Medulla oblongata (tissue), 1 donor: ENCODE measurements around the gene CCPG1.
A peak's percentile ranks its signal among the peaks of the same experiment; 100 is the strongest.
"Not testable (repeated sequence)": the region's sequence is repeated elsewhere in the genome, so short reads cannot be mapped to it uniquely, and the experiment has no call there.

Source experiments
- DNase-seq: peaks from one replicate; pipeline ENCODE4 v3.0.0-alpha.2; 2015; ENCODE audit errors: extremely low spot score

Gene CCPG1

GRCh38 chr15:55408012-55408928, at the start of gene CCPG1, which contains the start of gene PIERCE2:
CCPG1 (minus strand) TSS chr15:55408359; CDS start chr15:55389424, 18,935 bp downstream.
PIERCE2 (plus strand) TSS chr15:55408495; CDS start chr15:55408769, 274 bp downstream.
- DNase-seq, result peak; percentile 93

GRCh38 chr15:55457401-55458022, 49.4 kb upstream of the CCPG1 start:
- DNase-seq, result no peak

- DNase-seq, result not testable (repeated sequence)
Observed at GRCh38 chr15:55447030-55447394, 38.9 kb upstream of the CCPG1 start.

GRCh38 chr15:55446379-55447029, 38.3 kb upstream of the CCPG1 start:
- not testable (repeated sequence) for DNase-seq

GRCh38 chr15:55445936-55446335, 37.8 kb upstream of the CCPG1 start:
- not testable (repeated sequence) for DNase-seq

GRCh38 chr15:55443141-55443540, 35.0 kb upstream of the CCPG1 start:
- DNase-seq, result not testable (repeated sequence)

- peak; percentile 56 for DNase-seq
Observed at GRCh38 chr15:55434989-55435825, 27.0 kb upstream of the CCPG1 start.

GRCh38 chr15:55422089-55422488, 13.9 kb upstream of the CCPG1 start:
- no peak for DNase-seq

- no peak for DNase-seq
Observed at GRCh38 chr15:55420171-55420866, 12.2 kb upstream of the CCPG1 start.

GRCh38 chr15:55417678-55418077, 9.5 kb upstream of the CCPG1 start:
- DNase-seq, result not testable (repeated sequence)

- not testable (repeated sequence) for DNase-seq
Observed at GRCh38 chr15:55408976-55409375, 817 bp upstream of the CCPG1 start.

GRCh38 chr15:55407498-55408011, 604 bp downstream of the CCPG1 start:
- DNase-seq, result no peak

- peak; percentile 8 for DNase-seq
Observed at GRCh38 chr15:55403531-55403930, 4.6 kb downstream of the CCPG1 start.

GRCh38 chr15:55402707-55403106, 5.5 kb downstream of the CCPG1 start:
- DNase-seq, result peak; percentile 29

- DNase-seq, result no peak
Observed at GRCh38 chr15:55401786-55402246, 6.3 kb downstream of the CCPG1 start.

- not testable (repeated sequence) for DNase-seq
Observed at GRCh38 chr15:55400050-55400449, 8.1 kb downstream of the CCPG1 start.

- DNase-seq, result no peak
Observed at GRCh38 chr15:55398243-55398642, 9.9 kb downstream of the CCPG1 start.

- DNase-seq, result no peak
Observed at GRCh38 chr15:55394694-55395093, 13.5 kb downstream of the CCPG1 start.

- DNase-seq, result no peak
Observed at GRCh38 chr15:55389264-55389607, 18.9 kb downstream of the CCPG1 start.

GRCh38 chr15:55387027-55387426, 21.1 kb downstream of the CCPG1 start:
- DNase-seq, result no peak

- no peak for DNase-seq
Observed at GRCh38 chr15:55383687-55384086, 24.5 kb downstream of the CCPG1 start.
